GM19324 (cell line): ENCODE measurements around the gene ARHGEF10L.

Experiments used
- ATAC-seq: cut with Tn5 transposase; IDR thresholded peaks from one replicate; pipeline ENCODE4 v1.9.1; 2021; ENCODE audit warnings: mild to moderate bottlenecking, moderate library complexity; ENCODE audit not compliant: unreplicated experiment, low FRiP score

Gene ARHGEF10L

DNA sequence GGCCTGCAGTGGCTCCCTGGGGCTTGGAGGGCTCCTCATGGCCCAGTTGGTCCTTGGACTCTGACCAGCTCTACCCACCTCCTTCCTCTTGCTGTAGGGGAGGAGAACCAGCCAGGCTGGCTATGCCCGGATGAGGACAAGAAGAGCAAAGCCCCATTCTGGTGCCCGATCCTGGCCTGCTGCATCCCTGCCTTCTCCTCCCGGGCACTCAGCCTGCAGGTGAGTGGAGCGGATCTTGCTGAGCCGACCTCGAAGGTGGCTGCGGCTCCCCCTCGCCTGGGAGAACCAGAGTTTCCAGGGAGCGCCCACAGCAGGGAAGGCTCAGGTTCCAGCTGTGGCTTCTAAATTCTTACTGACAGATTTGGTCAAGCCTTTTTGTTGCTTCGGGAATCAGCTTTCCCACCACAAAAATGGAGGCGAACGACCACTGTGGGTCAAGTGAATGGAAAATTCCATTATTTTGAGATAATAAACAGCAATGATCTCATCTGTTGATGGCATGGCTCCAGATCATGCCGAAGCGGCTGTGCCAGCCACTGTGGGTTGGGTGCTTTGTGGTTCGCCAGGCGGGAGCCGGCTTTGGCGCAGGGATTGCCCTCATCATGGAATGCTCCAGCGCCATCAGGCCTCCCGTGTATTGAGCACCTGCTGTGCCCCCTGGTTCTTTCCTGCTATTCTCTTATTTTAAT, 109.1 kb downstream of the ARHGEF10L start:
- no peak for ATAC-seq

- ATAC-seq, result no peak
These were observed 110.0 kb downstream of the ARHGEF10L start for GRCh38 chr1:17649371-17650106.

DNA sequence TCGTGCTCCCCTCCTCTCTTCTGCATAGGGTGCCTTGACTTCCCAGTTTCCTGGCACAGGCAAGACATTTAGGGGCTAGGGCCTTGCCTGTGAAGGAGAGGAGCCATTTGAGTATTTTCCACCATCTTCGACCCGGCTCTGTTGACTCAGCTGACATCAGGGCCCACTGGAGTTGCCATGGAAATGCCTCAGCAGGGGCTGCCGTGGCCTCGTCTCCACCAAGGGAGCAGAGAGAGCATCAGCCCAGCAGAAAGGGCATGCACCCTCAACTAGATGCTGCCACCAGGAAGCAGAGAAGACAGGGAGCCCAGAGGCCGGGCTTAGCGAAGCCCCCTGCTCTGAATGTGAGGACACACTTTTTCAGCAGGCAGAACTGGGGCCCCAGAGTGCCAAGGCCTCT, 113.8 kb downstream of the ARHGEF10L start:
- ATAC-seq, result no peak

DNA sequence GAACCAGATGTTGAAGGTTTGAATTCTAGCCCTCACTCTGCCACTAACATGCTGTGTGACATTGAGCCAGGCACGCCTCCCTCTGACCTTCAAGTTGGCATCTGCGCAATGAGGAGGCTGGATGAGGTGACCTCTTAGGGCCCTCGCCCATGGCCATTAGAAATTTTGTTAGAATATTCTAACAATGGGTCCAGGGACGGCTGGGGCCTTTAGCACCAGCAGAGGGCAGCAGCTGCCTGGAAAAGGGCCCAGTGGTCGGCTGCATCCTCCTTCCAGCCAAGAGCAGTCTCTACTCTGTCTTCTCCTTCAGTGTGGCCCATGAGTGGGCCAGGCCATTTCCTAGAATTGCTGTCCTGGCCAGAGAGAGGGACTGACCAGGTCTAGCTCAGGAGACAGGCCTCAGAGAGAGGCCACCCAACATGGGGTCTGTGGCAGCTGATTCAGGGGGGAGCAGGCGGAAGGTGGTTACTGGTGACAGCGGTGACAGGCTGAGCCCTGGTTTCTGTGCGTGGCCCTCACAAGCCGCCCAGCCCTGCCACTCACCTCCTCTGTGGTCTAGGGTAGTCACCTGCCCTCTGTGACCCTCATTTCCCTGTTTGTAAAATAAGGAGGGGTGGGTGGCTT, 114.3 kb downstream of the ARHGEF10L start:
- no peak for ATAC-seq

DNA sequence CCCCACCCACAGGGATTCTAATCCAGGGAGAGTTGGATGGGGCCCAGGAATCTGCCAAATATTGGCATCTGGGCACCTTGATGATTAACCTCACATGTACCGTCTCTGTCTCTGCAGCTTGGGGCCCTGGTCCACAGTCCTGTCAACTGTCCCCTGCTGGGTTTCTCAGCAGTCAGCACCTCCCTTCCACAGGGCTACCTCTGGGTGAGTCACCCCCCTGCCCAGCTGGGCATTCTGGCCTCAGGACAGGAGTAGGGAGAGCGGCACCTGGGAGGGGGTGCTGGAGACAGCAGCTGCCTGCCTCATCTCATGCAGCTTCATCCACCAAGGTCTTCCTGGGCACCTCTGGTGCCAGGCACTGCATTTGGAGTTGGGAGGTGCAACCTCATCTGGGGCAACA, 115.0 kb downstream of the ARHGEF10L start:
- ATAC-seq, result no peak

DNA sequence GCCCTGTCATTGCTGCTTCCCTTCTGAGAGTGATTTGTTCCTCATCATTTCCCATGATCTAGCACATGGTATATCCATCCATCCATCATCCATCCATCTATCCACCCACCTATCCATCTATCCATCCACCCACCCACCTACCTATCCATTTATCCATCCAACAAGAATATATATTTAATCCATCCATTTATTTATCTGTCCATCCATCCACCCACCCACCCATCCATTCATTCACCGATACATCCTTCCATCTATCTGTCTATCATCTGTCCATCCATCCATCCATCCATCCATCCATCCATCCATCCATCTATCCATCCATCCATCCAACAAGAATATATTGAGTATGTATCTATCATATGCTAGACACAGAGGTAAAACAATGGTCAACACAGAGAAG, 115.7 kb downstream of the ARHGEF10L start:
- ATAC-seq, result no peak

DNA sequence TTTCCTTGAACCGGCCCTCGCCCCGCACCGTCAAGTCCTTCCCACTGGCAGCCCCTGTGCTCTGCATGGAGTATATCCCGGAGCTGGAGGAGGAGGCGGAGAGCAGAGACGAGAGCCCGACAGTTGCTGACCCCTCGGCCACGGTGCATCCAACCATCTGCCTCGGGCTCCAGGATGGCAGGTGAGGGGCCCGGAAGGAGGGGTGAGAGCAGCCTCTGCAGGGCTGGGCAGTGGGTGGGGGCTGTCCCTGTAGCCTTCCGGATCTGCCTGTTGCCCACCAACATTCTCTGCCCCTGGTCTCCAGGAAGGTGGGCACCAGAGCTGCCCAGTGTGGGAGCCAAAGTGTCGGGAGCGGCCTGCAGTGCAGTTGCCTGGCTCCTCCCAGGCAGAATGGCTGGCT, 116.4 kb downstream of the ARHGEF10L start:
- no peak for ATAC-seq

DNA sequence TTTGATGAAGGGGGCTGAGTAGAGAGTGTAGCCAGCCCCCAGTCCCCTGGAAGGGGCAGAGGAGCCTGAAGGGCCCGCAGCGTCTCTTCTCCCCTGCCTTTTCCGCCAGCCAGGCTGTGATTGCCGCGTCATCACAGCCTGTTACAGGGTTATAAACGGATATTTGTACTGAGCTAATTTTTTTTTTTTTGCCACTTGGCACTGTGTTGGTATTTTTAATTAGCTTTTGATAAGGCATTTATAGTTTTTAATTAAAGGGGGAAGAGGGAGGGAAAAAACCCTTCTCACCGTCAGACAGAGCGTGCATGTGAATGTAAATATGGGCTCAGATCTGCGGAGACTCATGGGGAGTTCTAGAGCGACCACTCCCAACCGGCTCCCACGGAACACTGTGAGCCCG, 117.9 kb downstream of the ARHGEF10L start:
- ATAC-seq, result no peak

GRCh38 chr1:17658837-17659236, 119.3 kb downstream of the ARHGEF10L start:
- ATAC-seq, result no peak

GRCh38 chr1:17661546-17662157, 122.2 kb downstream of the ARHGEF10L start:
- ATAC-seq, result no peak

- no peak for ATAC-seq
These were observed 122.8 kb downstream of the ARHGEF10L start for GRCh38 chr1:17662296-17662695.

DNA sequence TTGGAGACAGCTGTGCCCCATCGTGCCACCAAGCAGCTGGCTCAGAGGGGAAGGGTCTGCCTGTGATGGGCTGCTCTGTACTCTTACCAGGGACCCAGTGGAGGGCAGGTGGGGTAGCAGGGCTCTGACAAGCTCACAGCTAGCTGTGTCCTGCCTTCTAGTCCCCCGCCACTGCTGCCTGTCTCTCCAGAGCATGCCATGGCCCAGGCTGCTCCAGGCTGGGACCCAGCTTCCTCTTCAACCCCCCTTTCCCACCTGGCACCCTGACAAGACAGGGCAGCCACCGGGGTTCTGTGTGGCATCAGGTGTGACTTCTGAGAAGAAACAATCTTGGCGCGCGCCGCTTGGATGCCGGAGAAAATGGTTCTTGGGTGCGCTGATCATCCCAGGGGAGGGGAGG, 123.3 kb downstream of the ARHGEF10L start:
- ATAC-seq, result no peak

DNA sequence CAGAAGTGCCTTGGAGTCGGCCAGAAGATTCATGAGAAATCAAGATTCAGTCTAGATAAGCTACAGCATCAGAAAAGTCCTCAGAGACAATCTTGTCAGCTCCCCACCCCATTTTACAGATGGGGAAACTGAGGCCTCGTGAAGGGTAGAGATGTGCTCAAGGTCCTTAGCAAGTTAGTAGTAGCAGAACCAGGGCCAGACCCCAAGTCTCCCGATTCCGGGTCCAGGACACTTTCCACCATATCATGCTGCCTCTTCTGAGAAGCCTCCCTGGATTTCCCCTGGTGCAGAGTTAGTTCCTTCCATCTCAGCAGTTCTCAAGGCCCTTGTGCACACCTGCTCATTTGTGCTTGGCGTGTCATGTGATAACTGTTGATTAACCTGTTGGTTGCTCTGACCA, 124.1 kb downstream of the ARHGEF10L start:
- ATAC-seq, result no peak

DNA sequence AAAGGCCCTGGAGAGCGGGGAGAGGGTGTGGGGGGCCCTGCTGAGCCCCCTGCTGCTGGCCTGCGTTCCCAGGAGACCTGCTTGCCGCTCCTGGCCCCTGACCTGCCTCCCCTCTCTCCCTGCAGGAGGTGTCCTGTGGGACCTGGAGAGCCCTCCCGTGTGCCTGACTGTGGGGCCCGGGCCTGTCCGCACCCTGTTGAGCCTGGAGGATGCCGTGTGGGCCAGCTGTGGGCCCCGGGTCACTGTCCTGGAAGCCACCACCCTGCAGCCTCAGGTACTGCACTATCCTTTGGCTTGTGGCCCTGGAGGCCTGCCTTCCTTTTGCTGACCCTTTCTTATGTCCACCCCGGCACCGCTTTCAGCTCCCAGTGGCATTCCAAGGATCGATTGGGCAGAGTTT, 124.8 kb downstream of the ARHGEF10L start:
- no peak for ATAC-seq

DNA sequence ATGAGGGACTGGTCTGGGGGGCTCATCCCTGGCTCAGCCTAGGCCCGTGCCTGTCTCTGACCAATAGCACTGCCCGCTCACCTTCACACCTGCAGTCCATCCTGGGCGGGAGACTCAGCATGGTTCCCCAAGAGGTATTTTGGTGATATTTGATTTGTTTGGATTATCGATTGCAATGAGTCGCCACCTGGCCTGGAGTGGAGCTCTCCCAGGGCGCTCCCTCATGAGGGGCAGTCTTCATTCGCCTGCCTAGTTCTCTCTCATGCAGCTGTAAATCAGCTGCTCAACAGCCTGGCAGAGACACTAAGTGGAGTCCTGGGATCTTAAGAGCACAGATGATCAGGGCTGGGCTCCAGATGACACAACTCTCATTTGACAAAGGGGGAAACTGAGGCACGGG, 125.6 kb downstream of the ARHGEF10L start:
- no peak for ATAC-seq

DNA sequence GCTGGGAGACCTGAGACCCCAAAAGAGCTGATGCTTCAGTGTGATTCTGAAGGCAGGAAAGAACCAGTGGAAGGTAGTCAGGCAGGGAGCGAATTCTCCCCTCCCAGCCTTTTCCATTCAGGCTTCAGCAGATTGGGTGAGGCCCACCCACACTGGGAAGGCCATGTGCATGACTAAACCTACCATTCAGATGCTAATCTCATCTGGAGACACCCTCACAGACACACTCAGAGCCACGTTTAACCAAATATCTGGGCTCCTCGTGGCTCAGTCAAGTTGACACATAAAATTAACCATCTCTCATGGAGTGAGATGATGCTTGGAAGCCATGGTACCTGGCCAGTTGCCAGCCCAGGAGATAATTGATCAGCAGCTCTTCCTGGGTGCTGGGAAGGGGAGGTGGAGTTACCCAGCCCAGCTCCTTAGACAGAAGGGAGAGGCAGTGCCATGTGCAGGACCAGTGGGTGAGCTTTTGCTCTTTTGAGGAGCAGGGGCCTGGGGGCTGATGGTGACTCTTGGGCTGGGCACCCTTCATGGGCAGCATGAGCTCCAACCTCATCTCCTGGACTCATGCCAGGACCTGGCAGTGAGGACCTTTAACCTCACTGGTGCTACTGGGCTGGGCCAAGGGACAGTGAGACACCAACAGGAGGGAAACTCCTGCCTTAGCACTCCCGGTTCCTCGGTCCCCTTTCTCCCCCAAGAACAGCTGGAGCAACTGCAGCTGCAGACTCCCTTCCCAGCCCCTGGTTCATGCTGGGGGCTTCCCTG, 126.6 kb downstream of the ARHGEF10L start:
- no peak for ATAC-seq

DNA sequence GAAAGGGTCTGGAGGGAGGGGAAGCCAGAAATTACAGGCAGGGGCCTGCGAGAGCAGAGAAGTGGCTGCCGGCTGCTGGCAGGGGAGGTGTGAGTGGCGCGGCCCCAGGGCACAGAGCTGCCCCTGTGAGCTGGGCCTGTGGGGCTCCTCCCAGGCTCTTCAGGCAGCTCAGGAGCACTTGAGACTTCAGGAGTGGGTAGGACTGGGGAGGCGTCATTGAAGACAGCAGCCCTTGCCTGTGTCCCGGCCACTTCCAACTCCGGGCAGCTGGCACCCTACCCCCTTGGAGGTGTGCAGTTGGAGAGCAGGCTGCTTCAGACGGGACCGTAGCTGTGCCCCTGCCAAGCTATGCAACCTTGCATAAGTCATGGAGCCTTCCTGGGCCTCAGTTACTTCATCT, 128.1 kb downstream of the ARHGEF10L start:
- ATAC-seq, result no peak

- ATAC-seq, result no peak
These were observed 128.7 kb downstream of the ARHGEF10L start for GRCh38 chr1:17668195-17668594.

DNA sequence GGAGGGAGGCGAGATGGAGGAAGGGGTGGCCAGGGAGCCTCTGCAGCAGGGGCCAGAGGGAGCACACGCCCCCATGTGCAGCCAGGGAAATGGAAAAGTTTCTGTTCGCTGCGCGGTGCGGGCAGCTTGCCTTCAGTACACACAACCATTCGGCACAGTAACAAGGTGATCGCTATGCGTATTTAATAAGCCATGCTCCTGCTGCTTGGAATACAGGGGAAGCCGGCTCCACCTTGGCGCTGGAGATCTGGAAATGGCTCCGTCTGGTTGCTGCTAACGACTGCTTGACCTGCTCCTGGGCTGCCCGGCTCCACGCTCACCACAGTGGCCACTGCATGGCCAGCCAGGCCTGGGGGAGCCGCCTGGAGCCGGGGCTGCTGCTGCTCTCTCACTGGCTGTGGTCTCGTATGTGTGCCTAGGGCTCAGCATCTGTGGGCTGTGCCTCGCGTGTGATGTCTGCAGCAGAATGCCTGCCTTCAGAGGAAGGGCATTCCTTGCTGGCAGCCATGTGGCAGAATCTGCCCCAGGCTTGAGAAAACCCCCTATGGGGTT, 129.2 kb downstream of the ARHGEF10L start:
- ATAC-seq, result no peak

DNA sequence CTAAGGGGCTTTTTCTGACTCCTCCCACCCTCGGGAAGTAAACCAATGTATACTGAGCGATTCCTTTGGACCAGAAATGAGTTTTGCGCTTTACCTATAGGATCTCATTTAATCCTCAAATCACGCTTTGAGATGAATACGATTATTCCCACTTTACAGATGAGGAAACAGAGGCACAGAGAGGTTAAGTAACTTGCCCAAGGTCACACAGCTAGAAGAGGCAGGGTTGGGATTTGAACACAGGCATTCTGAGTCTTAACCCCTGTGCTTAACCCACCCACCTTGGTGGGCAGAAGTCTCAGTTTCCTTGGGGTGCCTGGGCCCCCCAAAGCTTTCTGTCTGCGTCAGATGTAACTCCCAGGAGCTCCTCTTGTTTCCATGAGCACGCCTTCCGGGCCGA, 129.8 kb downstream of the ARHGEF10L start:
- ATAC-seq, result no peak
